ENCODE results near the gene REG1A.

The REG1A gene

GRCh38 chr2:79128406-79128805 is 8.1 kb downstream of the REG1A start:
- DNase-seq = no peak

DNA sequence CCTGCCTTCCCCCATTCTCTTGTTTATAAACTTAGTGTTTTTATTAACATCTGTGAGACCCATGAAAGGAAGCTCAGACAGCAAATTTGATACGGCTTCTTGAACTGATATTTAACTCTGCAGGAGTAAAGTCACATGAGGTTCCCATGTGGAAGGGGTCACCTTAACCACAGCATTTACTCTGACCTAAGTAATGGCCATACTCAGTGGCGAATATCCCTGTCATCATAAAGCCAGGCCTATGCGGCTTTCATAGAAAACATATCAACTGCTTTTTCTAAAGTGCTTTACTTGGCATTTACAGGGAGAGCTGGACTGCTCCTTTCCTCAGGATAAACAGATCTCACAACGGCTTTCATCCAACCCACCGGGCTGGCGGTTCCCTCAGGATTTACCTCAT is 9.0 kb downstream of the REG1A start:
- DNase-seq = no peak

DNA sequence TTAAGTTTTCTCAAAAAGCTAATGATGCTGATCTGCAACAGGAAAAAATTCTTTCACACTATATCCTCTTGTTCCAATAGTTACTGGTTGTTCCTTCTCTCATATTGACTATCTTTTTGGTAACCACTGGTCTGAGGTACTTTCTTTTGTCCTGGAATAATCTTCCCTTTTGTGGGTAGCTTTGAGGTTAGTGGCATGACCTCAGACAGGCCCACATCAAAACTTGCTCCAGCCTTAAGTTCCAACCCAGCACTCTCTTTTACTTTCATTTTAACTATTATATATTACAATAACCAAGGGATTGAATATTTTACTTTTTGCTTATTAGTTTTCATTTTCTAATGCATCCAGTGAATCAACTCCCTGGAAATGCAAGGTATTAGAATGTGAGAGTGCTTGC is 9.5 kb downstream of the REG1A start:
- DNase-seq = no peak

- DNase-seq = no peak
Measured at GRCh38 chr2:79131687-79132086, 11.4 kb downstream of the REG1A start.

DNA sequence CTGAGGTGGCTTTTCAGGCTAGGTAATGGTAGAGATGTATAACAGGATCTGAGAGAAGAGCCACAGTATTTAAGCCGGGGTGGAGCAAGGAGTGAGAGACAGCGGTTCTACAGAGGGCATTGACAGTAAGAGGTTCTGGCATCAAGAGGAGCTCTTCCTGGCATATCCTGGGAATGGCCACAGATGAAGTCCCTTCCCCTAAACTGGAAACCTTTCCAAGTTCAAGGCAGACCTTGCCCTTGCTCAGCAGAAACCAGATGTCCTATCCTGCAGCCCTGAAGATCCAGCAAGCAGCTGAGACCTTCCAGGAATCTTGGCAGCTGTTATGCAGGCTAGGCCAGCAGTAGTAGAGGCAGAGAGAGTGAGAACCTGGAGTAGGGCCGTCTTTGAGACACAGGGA is 18.1 kb downstream of the REG1A start:
- no peak for DNase-seq

- no peak for DNase-seq
Measured at GRCh38 chr2:79139423-79139822, 19.1 kb downstream of the REG1A start.

DNA sequence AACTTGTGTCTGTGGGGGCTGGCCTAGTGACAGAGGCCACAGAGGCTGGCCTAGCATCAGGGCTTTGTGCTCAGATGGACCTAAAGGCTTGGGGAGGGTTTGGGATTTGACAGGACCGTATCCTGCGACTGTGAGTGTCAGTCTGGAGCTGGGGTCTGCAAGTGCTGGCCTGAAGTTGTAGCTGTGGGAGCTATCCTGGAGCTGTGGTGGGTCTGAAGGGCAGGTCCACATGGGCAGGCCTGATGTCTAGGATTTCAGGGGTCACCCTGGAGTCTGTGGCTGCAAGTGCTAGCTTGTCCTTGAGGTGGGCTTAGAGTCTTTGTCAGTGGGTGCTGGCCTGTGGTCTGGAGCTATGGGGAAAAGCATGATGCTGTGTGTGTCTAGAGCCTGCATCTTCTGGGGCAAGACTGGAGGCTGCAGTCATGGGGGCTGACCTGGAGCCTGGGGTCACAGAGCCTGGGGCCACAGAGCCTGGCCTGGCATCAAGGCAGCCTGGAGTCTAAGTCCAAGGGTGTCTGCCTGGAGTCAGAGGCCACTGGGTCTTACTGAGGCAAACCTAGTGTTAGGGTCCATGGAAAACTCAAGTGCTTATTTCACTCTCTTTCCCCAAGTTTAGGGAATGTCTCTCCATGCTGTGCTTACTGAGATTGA is 35.7 kb downstream of the REG1A start:
- no peak for DNase-seq

- no peak for DNase-seq
Measured at GRCh38 chr2:79159030-79159429, 38.7 kb downstream of the REG1A start.

DNA sequence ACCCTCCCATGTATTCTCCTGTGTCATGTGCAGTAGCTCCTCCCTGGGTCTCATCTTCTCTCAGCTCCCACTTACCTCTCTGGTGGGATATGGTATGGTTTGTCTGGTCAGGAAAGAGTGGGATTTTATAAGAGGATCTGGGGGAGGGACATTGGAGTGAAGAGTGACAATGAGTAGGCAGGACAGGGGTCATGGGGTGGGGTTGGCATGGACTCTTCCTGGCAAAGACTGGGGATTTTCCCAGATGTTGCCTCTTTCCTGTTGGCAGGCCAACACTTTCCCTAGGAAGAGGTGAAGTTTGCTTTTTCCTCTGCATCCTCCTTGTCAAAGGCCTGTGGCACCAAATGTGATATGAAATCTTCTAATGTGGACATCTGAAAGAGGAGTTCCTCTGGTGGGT is 39.4 kb downstream of the REG1A start, which contains the start of gene REG3A:
REG3A (minus strand) TSS at position 101 of the 400 bp plus-strand sequence. CDS start 348 bp downstream, outside the sequence.
- no peak for DNase-seq

DNA sequence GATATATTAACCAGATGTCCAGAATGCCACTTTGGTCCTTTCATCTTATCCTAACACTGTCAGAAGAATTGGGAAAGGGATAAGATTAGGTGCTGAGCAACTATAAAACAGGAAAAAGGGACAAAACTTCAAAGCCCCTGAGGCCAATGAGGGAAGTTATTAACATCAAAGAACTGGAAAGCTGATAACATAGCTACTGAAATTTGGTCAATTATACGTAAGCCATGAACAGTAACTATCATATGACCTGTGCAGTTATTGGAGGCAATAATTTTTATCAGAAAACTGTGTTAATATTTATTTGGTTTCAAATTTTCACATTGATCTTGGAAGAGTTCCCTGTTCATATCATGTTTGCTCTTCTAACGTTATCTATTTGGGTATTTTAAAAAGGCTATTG is 41.8 kb downstream of the REG1A start:
- no peak for DNase-seq

GRCh38 chr2:79162801-79163200 is 42.5 kb downstream of the REG1A start:
- no peak for DNase-seq

DNA sequence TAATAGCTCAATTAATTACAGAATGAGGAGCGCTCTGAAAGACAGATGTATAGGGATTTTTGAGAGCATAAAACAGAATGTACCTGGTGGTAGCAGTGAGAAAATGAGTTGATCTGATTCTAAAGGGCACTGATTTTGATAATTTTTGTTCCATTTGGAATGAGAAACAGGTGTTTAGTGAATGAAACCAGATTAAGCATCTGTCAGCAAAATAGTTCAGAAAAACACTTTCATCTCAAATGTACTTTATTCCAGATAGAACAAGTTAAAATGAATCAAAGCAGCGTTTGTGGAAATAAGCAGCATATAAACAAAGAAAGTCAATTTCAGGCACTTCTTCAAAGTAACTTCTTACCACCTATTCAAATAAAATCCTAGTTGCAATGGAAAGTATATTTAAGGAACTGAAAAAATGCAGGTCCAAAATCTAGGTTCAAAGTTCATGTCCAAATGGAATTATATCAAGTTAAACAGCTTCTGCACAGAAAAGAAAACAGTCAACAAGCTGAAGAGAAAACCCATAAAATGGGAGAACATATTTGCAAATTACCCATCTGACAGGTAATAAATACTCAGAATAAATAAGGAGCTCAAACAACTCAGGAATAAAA is 51.2 kb downstream of the REG1A start:
- DNase-seq = no peak

Data from right forelimb (tissue), 1 donor.